ENCODE data around the gene LIMCH1.

DNA sequence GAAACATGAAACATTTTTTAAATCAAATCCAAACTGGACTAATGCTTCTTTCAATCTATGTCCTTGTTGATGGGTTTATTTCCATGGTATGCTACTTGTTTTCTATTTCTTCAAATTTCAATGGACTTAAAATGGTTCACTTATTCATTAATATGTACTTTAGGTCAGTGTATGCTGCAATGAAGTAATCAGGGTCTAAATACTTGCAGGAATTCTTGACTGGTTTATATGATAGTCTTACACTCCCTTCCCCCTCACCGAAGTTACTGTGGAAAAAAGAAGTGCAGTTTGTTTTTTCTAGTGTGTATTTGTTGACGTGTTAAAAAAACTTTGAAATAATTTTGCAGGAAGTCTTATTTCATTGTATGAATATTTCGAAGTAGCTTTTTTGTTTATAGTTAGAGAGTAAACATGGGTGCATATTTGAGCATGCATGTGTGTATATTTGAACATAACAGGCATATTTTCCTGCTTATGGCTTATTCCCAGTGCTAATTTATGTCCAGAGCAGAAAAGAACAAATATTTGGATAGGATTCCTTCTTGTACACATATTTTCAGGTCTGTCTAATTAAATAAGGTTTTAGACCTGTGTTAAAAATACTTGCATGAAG lies 65.0 kb downstream of the LIMCH1 start:
- TF ChIP-seq CTCF (IDR thresholded peaks at IDR 0.05; ENCODE audit: low read depth, low read length, poor library complexity, severe bottlenecking) (no peak), EZH2phosphoT487 (IDR thresholded peaks at IDR 0.05; ENCODE audit: borderline replicate concordance, low read length) (no peak)

Data from DOHH2 (cell line).